HG03039 (cell line): Measurements from ENCODE around the gene MESP2.

ENCODE experiments used
- ATAC-seq: cut with Tn5 transposase; IDR thresholded peaks from one replicate; pipeline ENCODE4 v1.9.1; 2021; ENCODE audit warnings: mild to moderate bottlenecking, moderate library complexity; ENCODE audit not compliant: unreplicated experiment

The MESP2 gene

DNA sequence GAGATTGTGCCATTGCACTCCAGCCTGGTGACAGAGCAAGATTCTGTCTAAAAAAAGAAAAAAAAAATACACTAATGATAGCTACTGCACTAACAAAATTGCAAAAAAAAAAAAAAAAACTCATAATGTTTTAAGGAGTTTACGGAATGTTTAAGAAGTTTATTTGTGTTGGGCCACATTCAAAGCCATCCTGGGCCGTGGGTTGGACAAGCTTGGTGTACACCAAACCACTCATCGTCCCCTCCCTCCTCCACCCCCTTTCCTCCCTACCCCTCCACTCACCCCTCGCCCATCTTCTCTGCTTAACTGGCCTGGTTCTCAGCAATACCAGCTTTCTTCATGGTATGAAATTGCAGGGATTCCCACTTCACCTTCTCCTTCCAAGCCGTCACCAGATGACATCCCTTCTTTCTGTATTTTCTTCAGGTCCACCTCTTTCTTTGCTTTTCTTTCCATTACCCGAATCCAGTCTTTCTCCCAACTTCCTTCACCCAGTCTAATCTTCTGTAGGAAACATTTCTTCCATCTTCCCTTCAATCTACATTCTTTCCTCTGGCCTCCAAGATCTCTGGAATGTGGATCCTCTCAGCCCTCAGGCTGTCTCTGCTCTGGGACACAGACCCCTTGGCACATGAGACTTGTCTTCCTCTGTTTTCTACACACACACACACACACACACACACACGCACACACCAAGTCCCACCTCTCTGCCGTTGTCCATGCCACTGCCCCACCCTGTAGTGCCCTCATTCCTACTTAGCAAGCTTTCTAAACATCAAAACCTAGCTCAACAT, 21.6 kb upstream of the MESP2 start:
- no peak for ATAC-seq

DNA sequence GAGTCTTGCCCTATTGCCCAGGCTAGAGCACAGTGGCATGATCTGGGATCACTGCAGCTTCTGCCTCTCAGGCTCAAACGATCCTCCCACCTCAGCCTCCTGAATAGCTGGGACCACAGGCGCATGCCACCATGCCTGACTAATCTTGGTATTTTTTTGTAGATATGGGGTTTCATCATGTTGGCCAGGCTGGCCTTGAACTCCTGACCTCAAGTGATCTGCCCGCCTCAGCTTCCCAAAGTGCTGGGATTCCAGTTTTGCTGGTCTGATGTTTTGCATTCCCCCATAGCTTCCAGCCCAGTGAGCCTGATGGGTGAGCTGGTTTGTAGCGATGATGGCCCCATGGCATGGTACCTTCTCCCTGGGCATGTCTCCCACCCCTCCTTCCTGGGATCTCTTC, 20.4 kb upstream of the MESP2 start:
- ATAC-seq: no peak

- ATAC-seq: no peak
Measured at GRCh38 chr15:89756897-89757296, 19.2 kb upstream of the MESP2 start.

DNA sequence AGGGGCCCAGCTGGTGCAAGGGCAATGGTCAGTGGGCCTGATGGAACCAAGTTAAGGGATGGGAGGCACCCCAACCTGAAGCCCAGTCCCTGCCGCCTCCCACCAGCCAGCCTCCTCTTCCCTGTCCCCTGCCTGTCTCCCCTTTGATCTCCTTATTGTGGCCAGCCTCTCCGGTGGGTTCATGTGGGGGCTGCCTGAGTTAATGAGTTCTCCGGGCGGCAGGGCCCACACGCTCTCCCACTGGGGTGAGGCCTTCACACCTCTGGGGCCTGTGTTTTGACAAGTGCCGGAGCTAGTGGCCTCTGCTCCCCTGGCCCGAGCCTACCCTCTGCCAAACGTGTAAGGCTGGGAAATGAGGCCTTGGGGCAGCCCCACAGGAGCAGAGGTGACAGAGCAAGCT, 17.8 kb upstream of the MESP2 start:
- ATAC-seq: no peak

- no peak for ATAC-seq
Measured at GRCh38 chr15:89758981-89759380, 17.2 kb upstream of the MESP2 start.

GRCh38 chr15:89759835-89760234, 16.3 kb upstream of the MESP2 start:
- ATAC-seq: no peak

- no peak for ATAC-seq
Measured at GRCh38 chr15:89760303-89761008, 15.7 kb upstream of the MESP2 start.

GRCh38 chr15:89761009-89761831, 14.9 kb upstream of the MESP2 start:
- ATAC-seq: no peak

DNA sequence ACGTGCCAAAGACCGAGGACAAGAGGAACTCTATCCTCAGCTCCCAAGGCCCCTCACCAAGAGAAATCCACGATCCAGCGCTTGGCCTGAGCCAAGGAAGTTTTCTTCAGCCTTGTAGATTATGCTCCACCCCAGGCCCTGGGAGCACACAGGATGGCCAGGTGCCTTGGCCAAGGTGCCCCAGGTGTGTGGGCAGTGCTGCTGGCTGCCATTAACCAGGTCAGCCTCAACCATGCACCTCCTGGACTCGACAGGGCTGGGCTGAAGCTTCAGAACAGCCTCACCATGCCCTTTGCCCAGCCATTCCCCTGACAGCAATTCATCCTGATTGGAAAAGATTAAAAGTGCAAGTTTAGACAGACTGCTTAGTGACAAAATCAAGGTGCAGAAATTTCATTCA, 14.2 kb upstream of the MESP2 start:
- no peak for ATAC-seq

GRCh38 chr15:89765694-89766093, 10.4 kb upstream of the MESP2 start:
- ATAC-seq: no peak

- ATAC-seq: no peak
Measured at GRCh38 chr15:89766357-89767311, 9.5 kb upstream of the MESP2 start.

DNA sequence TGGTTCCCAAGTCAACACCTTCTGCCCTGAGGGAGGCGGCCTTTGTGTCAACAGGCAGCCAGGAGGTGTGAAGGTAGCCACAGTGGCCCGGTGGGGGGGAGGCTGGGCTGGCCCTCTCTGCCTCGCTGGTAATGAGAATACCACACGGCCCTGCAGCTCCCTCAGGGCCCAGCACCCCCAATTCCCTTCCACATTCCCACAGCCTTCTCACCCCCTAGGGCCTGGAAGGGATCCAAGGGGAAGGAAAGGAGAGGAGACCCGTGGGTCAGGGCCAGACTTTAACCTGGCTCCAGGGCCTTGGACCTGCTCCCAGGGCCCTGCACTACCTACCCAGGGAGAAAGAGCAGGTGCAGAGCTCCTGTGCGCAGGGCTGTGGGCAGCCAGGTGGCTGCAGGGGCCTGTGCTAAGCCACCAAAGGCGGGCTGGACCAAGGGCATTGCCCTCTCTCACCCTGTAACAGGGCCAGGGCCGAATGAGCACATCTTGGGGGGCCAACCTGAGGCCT, 8.7 kb upstream of the MESP2 start:
- no peak for ATAC-seq

DNA sequence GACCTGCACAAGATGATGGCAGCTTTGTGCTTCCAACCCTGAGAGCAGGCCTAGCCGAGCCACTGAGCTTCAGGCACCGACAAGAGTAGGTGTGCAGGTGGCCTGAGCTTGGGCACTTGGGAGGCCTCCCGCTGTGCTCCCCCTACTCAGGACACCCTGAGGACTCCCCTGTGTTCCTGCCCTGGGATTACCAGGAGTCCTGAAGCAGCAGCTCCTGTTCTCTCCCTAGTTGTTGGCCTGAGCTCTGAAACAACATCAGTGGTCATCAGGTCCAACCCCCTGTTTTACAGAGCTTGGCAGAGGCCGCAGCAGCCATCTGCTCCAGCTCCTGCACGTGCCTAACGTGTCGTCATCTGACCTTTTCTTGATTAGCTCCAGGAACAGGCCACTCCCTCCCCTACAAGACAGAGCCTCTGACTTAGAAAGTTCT, 8.0 kb upstream of the MESP2 start:
- no peak for ATAC-seq

DNA sequence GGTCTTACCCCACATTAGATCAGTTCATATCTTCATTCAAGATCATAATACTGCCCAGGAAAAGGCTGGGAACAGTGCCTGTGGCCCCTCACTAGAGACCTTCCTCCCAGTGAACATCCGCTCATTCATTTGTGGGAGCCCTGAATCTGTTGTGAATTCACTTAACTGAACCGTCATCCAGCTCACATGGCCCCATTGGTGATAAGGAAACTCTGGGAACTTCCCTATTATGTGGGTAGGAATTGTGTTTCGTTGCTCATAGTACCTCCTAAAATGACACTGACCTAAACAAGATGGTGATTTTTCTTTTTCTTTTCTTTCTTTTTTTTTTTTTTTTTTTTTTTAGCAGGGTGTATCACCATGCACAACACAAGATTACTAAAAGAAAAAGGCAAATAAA, 6.8 kb upstream of the MESP2 start:
- ATAC-seq: no peak

GRCh38 chr15:89770041-89770440, 6.1 kb upstream of the MESP2 start:
- no peak for ATAC-seq

DNA sequence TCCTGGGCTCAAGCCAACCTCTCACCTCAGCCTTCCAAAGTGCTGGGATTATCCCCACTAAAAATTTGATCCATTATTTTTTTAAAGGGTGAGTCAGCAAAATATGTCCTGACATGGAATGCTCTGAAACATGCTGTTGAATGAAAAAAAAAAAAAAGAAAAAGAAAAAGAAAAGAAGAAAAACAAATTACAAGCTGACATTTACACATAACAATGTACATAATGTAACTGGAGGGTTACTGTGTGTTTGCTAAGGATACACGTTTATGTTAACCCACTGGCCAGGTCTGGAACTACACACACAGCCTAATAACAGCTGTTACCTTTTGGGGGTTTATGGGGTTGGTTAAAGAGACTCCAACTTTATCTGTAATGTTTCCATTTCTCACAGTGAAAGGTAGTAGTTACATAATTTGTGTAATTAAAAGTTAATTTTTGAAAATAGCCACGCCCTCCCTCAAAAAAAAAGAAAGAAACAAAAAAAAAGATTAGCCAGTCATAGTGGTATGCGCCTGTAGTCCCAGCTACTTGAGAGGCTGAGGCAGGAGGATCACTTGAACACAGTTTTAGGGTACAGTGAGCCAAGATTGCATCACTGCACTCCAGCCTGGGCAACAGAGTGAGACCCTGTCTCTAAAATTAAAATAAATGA, 3.1 kb upstream of the MESP2 start:
- no peak for ATAC-seq

- no peak for ATAC-seq
Measured at GRCh38 chr15:89774492-89774891, 1.6 kb upstream of the MESP2 start.

GRCh38 chr15:89775815-89776214, 317 bp upstream of the MESP2 start:
- ATAC-seq: no peak

- no peak for ATAC-seq
Measured at GRCh38 chr15:89777073-89777751, 1.1 kb downstream of the MESP2 start.
